ENCODE results near the gene LY6G5C. TPM values are rescaled to one million over a fixed set of nuclear protein-coding genes. Genes with fewer than 3 reads are reported as not detected.

LY6G5C gene
- total RNA-seq, 1 donor from 2014 or later = 3.9 TPM

- Histone ChIP-seq H3K27me3 (ENCODE audit: insufficient read depth, low read length) (no peaks in the 10 kb centered on the region), H3K4me3 (ENCODE audit: insufficient read depth, low read depth, low read length) (no peak overlapping the region), H3K9ac (ENCODE audit: low read length) (no peak overlapping the region), H3K4me2 (ENCODE audit: low read length) (no peak overlapping the region), H3K4me1 (ENCODE audit: insufficient read depth, low read length) (peaks cover 5% of the 10 kb centered on the region), H3K36me3 (ENCODE audit: insufficient read depth, low read length) (peaks cover 28% of the 10 kb centered on the region), H2AFZ (ENCODE audit: low read depth, low read length) (no peak overlapping the region), H3K79me2 (ENCODE audit: insufficient read depth, low read length) (no peaks in the 10 kb centered on the region), H3K9me3 (ENCODE audit: insufficient read depth, low read depth, low read length) (no peaks in the 10 kb centered on the region), H4K20me1 (ENCODE audit: insufficient read depth, low read length) (peaks cover 3% of the 10 kb centered on the region), H3K27ac (ENCODE audit: low read depth, low read length) (no peak overlapping the region)
- Mint-ChIP-seq H3K4me1 (ENCODE audit: low read depth, unreplicated experiment) (peaks cover 11% of the 10 kb centered on the region), H3K4me3 (ENCODE audit: unreplicated experiment) (no peak overlapping the region), H3K9me3 (ENCODE audit: unreplicated experiment) (no peaks in the 10 kb centered on the region), H3K27ac (ENCODE audit: unreplicated experiment) (no peak overlapping the region), H3K36me3 (ENCODE audit: low read depth, unreplicated experiment) (peaks cover 32% of the 10 kb centered on the region), H3K27me3 (ENCODE audit: low read depth, unreplicated experiment) (peaks cover 5% of the 10 kb centered on the region)
- DNase-seq (ENCODE audit: low read depth) (no peak), FAIRE-seq (no peak)
- no peak for TF ChIP-seq CTCF (IDR thresholded peaks at IDR 0.05; ENCODE audit: insufficient read depth, low read depth, low read length)
- no peak for TF ChIP-seq EZH2 (IDR thresholded peaks at IDR 0.05; ENCODE audit: insufficient read depth, low read length)
These were observed 7.2 kb upstream of the LY6G5C start for GRCh38 chr6:31687860-31688693.

GRCh38 chr6:31687321-31687720, 6.5 kb upstream of the LY6G5C start:
- TF ChIP-seq EZH2 (IDR thresholded peaks at IDR 0.05; ENCODE audit: insufficient read depth, low read length) (no peak), CTCF (IDR thresholded peaks at IDR 0.05; ENCODE audit: insufficient read depth, low read depth, low read length) (no peak)
- no peaks in the 10 kb centered on the region for H3K27me3 ChIP-seq (ENCODE audit: insufficient read depth, low read length)
- Mint-ChIP-seq H3K4me3 (ENCODE audit: unreplicated experiment) (no peak overlapping the region), H3K27me3 (ENCODE audit: low read depth, unreplicated experiment) (peaks cover 6% of the 10 kb centered on the region), H3K4me1 (ENCODE audit: low read depth, unreplicated experiment) (peaks cover 11% of the 10 kb centered on the region), H3K9me3 (ENCODE audit: unreplicated experiment) (no peaks in the 10 kb centered on the region), H3K27ac (ENCODE audit: unreplicated experiment) (no peak overlapping the region), H3K36me3 (ENCODE audit: low read depth, unreplicated experiment) (peaks cover 32% of the 10 kb centered on the region)
- H2AFZ ChIP-seq (ENCODE audit: low read depth, low read length) = no peak overlapping the region
- H3K4me2 ChIP-seq (ENCODE audit: low read length) = no peak overlapping the region
- H3K9ac ChIP-seq (ENCODE audit: low read length) = no peak overlapping the region
- H3K4me1 ChIP-seq (ENCODE audit: insufficient read depth, low read length) = peaks cover 5% of the 10 kb centered on the region
- H3K9me3 ChIP-seq (ENCODE audit: insufficient read depth, low read depth, low read length) = no peaks in the 10 kb centered on the region
- H3K4me3 ChIP-seq (ENCODE audit: insufficient read depth, low read depth, low read length) = no peak overlapping the region
- H3K79me2 ChIP-seq (ENCODE audit: insufficient read depth, low read length) = no peaks in the 10 kb centered on the region
- no peak overlapping the region for H3K27ac ChIP-seq (ENCODE audit: low read depth, low read length)
- no peak for DNase-seq (ENCODE audit: low read depth)
- H3K36me3 ChIP-seq (ENCODE audit: insufficient read depth, low read length) = peaks cover 26% of the 10 kb centered on the region
- no peak for FAIRE-seq
- H4K20me1 ChIP-seq (ENCODE audit: insufficient read depth, low read length) = peaks cover 3% of the 10 kb centered on the region

GRCh38 chr6:31686483-31686882, 5.6 kb upstream of the LY6G5C start:
- no peaks in the 10 kb centered on the region for H3K79me2 ChIP-seq (ENCODE audit: insufficient read depth, low read length)
- Mint-ChIP-seq H3K9me3 (ENCODE audit: unreplicated experiment) (no peaks in the 10 kb centered on the region), H3K36me3 (ENCODE audit: low read depth, unreplicated experiment) (peaks cover 32% of the 10 kb centered on the region), H3K4me3 (ENCODE audit: unreplicated experiment) (no peak overlapping the region), H3K27ac (ENCODE audit: unreplicated experiment) (no peak overlapping the region), H3K4me1 (ENCODE audit: low read depth, unreplicated experiment) (peaks cover 12% of the 10 kb centered on the region), H3K27me3 (ENCODE audit: low read depth, unreplicated experiment) (peaks cover 12% of the 10 kb centered on the region)
- H3K4me3 ChIP-seq (ENCODE audit: insufficient read depth, low read depth, low read length) = no peak overlapping the region
- FAIRE-seq (no peak), DNase-seq (ENCODE audit: low read depth) (no peak)
- no peak overlapping the region for H3K27ac ChIP-seq (ENCODE audit: low read depth, low read length)
- H4K20me1 ChIP-seq (ENCODE audit: insufficient read depth, low read length) = peaks cover 3% of the 10 kb centered on the region
- no peaks in the 10 kb centered on the region for H3K27me3 ChIP-seq (ENCODE audit: insufficient read depth, low read length)
- TF ChIP-seq EZH2 (IDR thresholded peaks at IDR 0.05; ENCODE audit: insufficient read depth, low read length) = no peak
- TF ChIP-seq CTCF (IDR thresholded peaks at IDR 0.05; ENCODE audit: insufficient read depth, low read depth, low read length) = no peak
- no peak overlapping the region for H3K4me2 ChIP-seq (ENCODE audit: low read length)
- no peak overlapping the region for H3K9ac ChIP-seq (ENCODE audit: low read length)
- no peak overlapping the region for H2AFZ ChIP-seq (ENCODE audit: low read depth, low read length)
- H3K36me3 ChIP-seq (ENCODE audit: insufficient read depth, low read length) = peaks cover 21% of the 10 kb centered on the region
- H3K4me1 ChIP-seq (ENCODE audit: insufficient read depth, low read length) = peaks cover 6% of the 10 kb centered on the region
- H3K9me3 ChIP-seq (ENCODE audit: insufficient read depth, low read depth, low read length) = no peaks in the 10 kb centered on the region
